AG20443 (cell line): ENCODE measurements around the gene ZBTB1.
A peak's percentile ranks its signal among the peaks of the same experiment; 100 is the strongest.

ENCODE experiments used
- DNase-seq: peaks from one replicate; pipeline ENCODE4 v3.0.0; 2012; ENCODE audit warnings: low spot score, mixed read lengths

ZBTB1 gene

GRCh38 chr14:64504310-64504896 is at the start of gene ZBTB1:
Gene ZBTB1 (plus strand): TSS chr14:64504770. CDS start chr14:64521505, 16,735 bp downstream.
- peak; percentile 84 for DNase-seq

GRCh38 chr14:64459405-64460136 is 45.0 kb upstream of the ZBTB1 start:
- DNase-seq = no peak

GRCh38 chr14:64461221-64461620 is 43.3 kb upstream of the ZBTB1 start:
- no peak for DNase-seq

GRCh38 chr14:64463195-64463594 is 41.4 kb upstream of the ZBTB1 start:
- DNase-seq = no peak

GRCh38 chr14:64463873-64464272 is 40.7 kb upstream of the ZBTB1 start:
- no peak for DNase-seq

- DNase-seq = no peak
These were observed 39.9 kb upstream of the ZBTB1 start for GRCh38 chr14:64464651-64465050.

- peak; percentile 77 for DNase-seq
These were observed 39.3 kb upstream of the ZBTB1 start, which contains the start of gene AKAP5 for GRCh38 chr14:64465191-64465822. Gene AKAP5 (plus strand): TSS chr14:64465499. CDS start chr14:64468395, 2,896 bp downstream.

GRCh38 chr14:64465831-64466554 is 38.6 kb upstream of the ZBTB1 start:
- peak; percentile 70 for DNase-seq

GRCh38 chr14:64467101-64467500 is 37.5 kb upstream of the ZBTB1 start:
- DNase-seq = no peak

GRCh38 chr14:64467566-64467965 is 37.0 kb upstream of the ZBTB1 start:
- DNase-seq = no peak

- DNase-seq = no peak
These were observed 36.1 kb upstream of the ZBTB1 start for GRCh38 chr14:64468451-64468850.

- DNase-seq = no peak
These were observed 30.5 kb upstream of the ZBTB1 start for GRCh38 chr14:64474041-64474440.

- DNase-seq = no peak
These were observed 29.9 kb upstream of the ZBTB1 start for GRCh38 chr14:64474698-64475097.

- DNase-seq = no peak
These were observed 28.8 kb upstream of the ZBTB1 start for GRCh38 chr14:64475585-64476273.

GRCh38 chr14:64476438-64476837 is 28.1 kb upstream of the ZBTB1 start:
- no peak for DNase-seq

- DNase-seq = peak; percentile 30
These were observed 25.8 kb upstream of the ZBTB1 start for GRCh38 chr14:64478634-64479250.

- DNase-seq = no peak
These were observed 15.9 kb upstream of the ZBTB1 start for GRCh38 chr14:64488590-64489099.

- DNase-seq = no peak
These were observed 12.9 kb upstream of the ZBTB1 start for GRCh38 chr14:64491637-64492036.

- no peak for DNase-seq
These were observed 11.1 kb upstream of the ZBTB1 start for GRCh38 chr14:64493455-64493854.

- no peak for DNase-seq
These were observed 9.3 kb upstream of the ZBTB1 start for GRCh38 chr14:64495252-64495651.

- no peak for DNase-seq
These were observed 7.8 kb upstream of the ZBTB1 start for GRCh38 chr14:64496764-64497163.
